ENCODE results near the gene CPLANE1.
"Not testable (repeated sequence)": the region's sequence is repeated elsewhere in the genome, so short reads cannot be mapped to it uniquely, and the experiment has no call there.

GRCh38 chr5:37296313-37296712, 47.1 kb upstream of the CPLANE1 start:
- TF ChIP-seq CTCF (IDR thresholded peaks at IDR 0.05); POLR2AphosphoS5 (IDR thresholded peaks at IDR 0.05); POLR2A (IDR thresholded peaks at IDR 0.05; ENCODE audit: low read depth); EP300 (IDR thresholded peaks at IDR 0.05): not testable (repeated sequence)
